ENCODE results near the gene CDH4. TPM values are rescaled to one million over a fixed set of nuclear protein-coding genes. Genes with fewer than 3 reads are reported as not detected.
A peak's percentile ranks its signal among the peaks of the same experiment; 100 is the strongest.

Gene CDH4
- total RNA-seq, 1 experiment from 2014 or later, result not detected

GRCh38 chr20:61628901-61629601 lies 377.0 kb downstream of the CDH4 start:
- DNase-seq (ENCODE audit: low read depth, low spot score), result no peak
- BruUV-seq (replicated peaks), result no TSS peak
- in situ Hi-C loops (cut with HindIII; ENCODE audit: low pct_unique_long_range_greater_than_20kb, low sequenced_read_pairs), result no loop called here
- no peak for ATAC-seq
- Histone ChIP-seq H3K4me1 (ENCODE audit: control insufficient read depth, insufficient read depth, low read length) (no peaks in the 10 kb centered on the region), H3K9me3 (ENCODE audit: control insufficient read depth, insufficient read depth, low read depth, low read length) (no peaks in the 10 kb centered on the region), H3K36me3 (ENCODE audit: control insufficient read depth, insufficient read depth, low read length) (no peaks in the 10 kb centered on the region), H3K4me3 (ENCODE audit: low read depth in 2 of 2, low read length in 2 of 2) (no peak overlapping the region), H3K27me3 (ENCODE audit: control insufficient read depth, insufficient read depth, low read length) (peaks cover 6% of the 10 kb centered on the region), H3K27ac (ENCODE audit: low read length) (no peak overlapping the region)
- intact Hi-C loops (cut with micrococcal nuclease; ENCODE audit: unreplicated experiment), result no loop called here
- no peak for TF ChIP-seq TCF7L2 (IDR thresholded peaks at IDR 0.05; ENCODE audit: low read depth, low read length)
- TF ChIP-seq POLR2AphosphoS5 (IDR thresholded peaks at IDR 0.05; ENCODE audit: low read depth, low read length), result no peak
- no peak for TF ChIP-seq SIN3A (IDR thresholded peaks at IDR 0.05; ENCODE audit: borderline replicate concordance, insufficient read depth, low read depth, low read length)
- no peak for TF ChIP-seq REST (IDR thresholded peaks at IDR 0.05; ENCODE audit: insufficient read depth in 1 of 2, low read depth in 2 of 2, low read length in 1 of 2)
- no peak for TF ChIP-seq CTCF (IDR thresholded peaks at IDR 0.05)
- POLR2A ChIA-PET, result no interaction called here
- CTCF ChIA-PET, result no interaction called here

GRCh38 chr20:61629602-61630390 lies 377.7 kb downstream of the CDH4 start:
- TF ChIP-seq REST (IDR thresholded peaks at IDR 0.05; ENCODE audit: insufficient read depth in 1 of 2, low read depth in 2 of 2, low read length in 1 of 2) (no peak), POLR2AphosphoS5 (IDR thresholded peaks at IDR 0.05; ENCODE audit: low read depth, low read length) (no peak), CTCF (IDR thresholded peaks at IDR 0.05) (no peak), TCF7L2 (IDR thresholded peaks at IDR 0.05; ENCODE audit: low read depth, low read length) (no peak)
- ChIA-PET POLR2A (no interaction called here), CTCF (no interaction called here)
- peaks cover 6% of the 10 kb centered on the region for H3K27me3 ChIP-seq (ENCODE audit: control insufficient read depth, insufficient read depth, low read length)
- no peak overlapping the region for H3K27ac ChIP-seq (ENCODE audit: low read length)
- DNase-seq (ENCODE audit: low read depth, low spot score) (no peak), ATAC-seq (peak; percentile 44)
- no peaks in the 10 kb centered on the region for H3K4me1 ChIP-seq (ENCODE audit: control insufficient read depth, insufficient read depth, low read length)
- BruUV-seq (replicated peaks), result no TSS peak
- H3K4me3 ChIP-seq (ENCODE audit: low read depth in 2 of 2, low read length in 2 of 2), result no peak overlapping the region
- no peaks in the 10 kb centered on the region for H3K9me3 ChIP-seq (ENCODE audit: control insufficient read depth, insufficient read depth, low read depth, low read length)
- intact Hi-C loops (cut with micrococcal nuclease; ENCODE audit: unreplicated experiment) (no loop called here), in situ Hi-C loops (cut with HindIII; ENCODE audit: low pct_unique_long_range_greater_than_20kb, low sequenced_read_pairs) (no loop called here)
- H3K36me3 ChIP-seq (ENCODE audit: control insufficient read depth, insufficient read depth, low read length), result no peaks in the 10 kb centered on the region
